Measurements from ENCODE around the gene TAS2R9.
"Not testable (repeated sequence)": the region's sequence is repeated elsewhere in the genome, so short reads cannot be mapped to it uniquely, and the experiment has no call there.

Gene TAS2R9

GRCh38 chr12:10810068-10810467, at the start of gene TAS2R9:
TSS of gene TAS2R9 (minus strand) at chr12:10810168. CDS start at chr12:10810075, 93 bp downstream.
- no peak for DNase-seq

GRCh38 chr12:10855807-10856206, 45.8 kb upstream of the TAS2R9 start:
- DNase-seq = no peak

GRCh38 chr12:10853776-10854175, 43.8 kb upstream of the TAS2R9 start:
- no peak for DNase-seq

DNA sequence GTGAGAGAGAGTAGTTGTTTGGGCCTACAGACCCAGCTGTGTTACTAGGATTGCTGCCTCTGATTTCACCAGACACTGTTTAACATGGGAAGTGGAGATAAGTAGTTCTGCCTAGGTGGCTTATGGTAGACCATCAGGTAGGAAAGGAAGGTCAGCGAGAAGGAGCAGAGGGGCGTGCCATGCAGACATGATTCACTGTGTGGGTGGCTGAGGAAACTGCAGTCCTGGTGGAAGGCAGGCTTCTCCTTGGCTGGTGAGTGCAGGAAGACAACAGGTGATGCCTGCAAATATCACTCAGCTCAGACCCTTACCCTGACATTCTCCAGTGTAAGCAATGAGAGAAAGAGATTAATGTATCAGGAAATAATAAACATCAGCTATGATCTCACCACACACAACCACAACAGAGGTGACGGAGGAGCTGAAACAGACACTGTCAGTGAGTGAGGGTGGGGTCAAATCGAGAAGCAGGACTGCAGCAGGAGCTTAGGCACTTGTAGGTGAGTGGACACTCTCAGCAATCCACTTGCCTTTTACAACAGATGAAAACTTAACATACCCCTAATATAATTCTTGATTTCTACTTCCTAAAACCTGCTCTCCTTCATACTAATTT, 41.4 kb upstream of the TAS2R9 start:
- no peak for DNase-seq

GRCh38 chr12:10849425-10849878, 39.5 kb upstream of the TAS2R9 start, which contains the start of gene PRR4:
TSS of gene PRR4 (minus strand) at chr12:10849475. CDS start at chr12:10849437, 38 bp downstream.
- no peak for DNase-seq

DNA sequence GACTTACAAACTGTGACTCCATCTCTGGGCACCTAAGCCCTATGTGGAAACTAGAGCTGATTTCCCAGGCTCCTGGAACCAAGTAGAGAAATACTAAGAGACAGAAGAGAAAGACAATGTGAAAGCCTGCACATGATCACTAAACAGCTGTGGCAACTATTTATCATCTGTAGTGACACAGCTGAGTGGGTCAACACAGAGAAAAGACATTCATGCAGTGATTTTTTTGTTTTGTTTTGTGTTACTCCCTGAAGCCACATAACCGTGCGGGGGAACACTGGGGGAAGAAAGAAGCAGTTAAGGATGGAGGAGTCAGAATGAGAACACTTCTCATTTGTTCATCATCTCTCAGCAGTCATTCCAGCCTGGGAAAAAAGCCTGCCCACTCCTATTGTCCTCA, 37.8 kb upstream of the TAS2R9 start:
- DNase-seq = no peak

DNA sequence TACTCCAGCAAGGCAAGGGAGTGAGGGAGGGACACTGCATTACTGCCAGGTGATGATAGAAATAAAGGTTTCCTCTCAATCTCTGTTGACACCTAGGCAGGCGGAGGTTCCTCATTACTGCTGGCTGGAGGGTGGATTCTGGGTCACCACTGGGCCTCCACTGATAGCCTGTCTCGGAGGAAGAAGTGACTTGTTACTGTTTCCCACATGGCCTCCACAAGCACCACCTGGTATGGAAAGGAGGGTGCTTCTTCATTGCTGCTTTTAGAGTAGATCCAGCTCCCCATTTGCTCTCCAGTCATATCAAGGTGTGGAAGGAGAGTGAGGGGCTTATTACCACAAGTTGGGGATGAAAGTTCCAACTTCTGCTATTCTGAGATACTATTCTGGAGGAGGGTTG, 32.9 kb upstream of the TAS2R9 start:
- DNase-seq = no peak

GRCh38 chr12:10838461-10838860, 28.5 kb upstream of the TAS2R9 start:
- DNase-seq = no peak

DNA sequence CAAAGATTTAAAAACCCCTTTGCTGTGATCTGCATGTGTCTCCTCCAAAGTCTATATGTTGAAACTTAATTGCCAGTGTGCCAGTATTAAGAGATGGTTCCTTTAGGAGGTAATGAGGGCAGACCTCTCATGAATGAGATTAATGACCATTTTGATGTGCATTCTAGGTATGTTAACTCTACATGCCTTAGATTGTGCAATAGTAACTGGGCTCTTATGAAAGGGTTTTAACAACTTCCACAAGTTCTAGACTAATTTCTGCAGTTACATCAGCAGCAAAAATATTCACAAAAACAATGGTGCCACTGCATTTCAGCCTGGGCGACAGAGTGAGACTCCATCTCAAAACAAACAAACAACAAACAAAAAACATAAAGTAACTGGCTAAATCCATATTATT, 20.0 kb upstream of the TAS2R9 start:
- DNase-seq = no peak

DNA sequence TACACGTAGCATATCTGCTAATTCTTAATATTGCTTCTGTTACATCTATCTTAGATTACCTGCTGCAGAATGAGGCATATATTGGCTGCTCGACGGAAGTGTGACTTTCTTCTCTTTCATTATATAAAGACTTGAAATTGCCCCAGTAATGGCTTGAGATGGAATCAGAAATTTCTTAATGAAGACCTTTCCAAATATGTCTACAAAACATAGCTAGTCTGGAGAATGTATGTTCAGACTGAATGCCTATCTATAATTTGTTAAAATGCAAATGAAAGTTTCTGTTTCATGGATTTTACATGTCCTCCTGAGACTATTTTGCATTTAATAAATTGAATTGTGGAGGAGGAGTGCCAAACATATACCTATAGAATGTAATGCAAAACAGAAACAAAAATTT, 16.3 kb upstream of the TAS2R9 start, which contains the start of gene TAS2R10:
Gene TAS2R10, minus strand, starts transcription at position 101 of the 400 bp plus-strand sequence. Its CDS starts 89 bp downstream, at position 12.
- no peak for DNase-seq

DNA sequence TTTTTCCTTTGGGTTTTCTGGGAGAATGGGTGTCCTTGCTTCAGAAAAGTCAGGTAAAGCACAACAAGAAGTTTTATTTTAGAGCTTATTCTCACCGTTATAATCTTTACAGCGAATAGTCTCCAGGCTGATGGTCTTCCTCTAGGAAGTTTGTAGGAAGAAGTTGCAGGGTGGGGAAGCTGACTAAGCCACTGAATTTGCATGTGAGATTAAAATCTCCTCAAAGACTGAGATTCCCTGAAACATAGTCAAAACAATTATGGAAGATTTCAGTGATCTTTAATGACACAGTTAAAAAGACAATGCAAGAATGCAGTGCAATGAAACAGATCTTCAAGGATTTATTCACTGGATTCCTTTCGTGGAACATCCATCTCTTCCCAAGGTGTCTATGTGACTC, 15.0 kb upstream of the TAS2R9 start:
- no peak for DNase-seq

DNA sequence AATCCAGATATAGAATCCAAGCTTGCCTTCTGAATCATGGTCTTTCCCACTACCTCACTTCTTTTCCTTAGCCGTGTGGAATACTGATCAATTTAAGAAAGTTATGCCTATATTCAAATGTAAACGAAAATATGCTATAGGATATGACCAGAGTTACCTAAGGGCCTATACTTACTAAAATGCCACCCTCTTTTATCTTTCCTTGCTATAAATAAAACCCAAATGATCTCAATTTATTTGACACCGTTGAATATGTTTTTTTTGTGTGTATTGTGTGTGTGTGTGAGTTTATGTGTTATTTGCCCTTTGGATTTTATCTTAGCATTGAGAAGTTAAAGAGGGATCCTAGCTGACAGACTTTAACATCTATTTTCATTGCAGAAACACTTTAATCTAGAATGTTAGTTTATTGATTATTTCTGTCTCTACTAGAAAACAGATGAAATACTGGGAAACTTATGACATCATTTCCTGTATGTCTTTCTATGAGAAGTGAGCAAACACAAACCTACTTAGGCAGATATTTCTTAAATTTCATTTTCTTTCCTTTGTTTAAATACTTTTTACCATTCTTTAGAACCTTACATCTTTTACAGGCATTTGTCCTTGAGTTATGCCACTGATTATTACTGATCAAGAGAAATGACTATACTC, 2.0 kb upstream of the TAS2R9 start:
- DNase-seq = no peak

GRCh38 chr12:10807186-10807585, 2.8 kb downstream of the TAS2R9 start, which contains the start of gene TAS2R8:
TSS of gene TAS2R8 (minus strand) at chr12:10807286. CDS start at chr12:10806980, 306 bp downstream.
- DNase-seq = no peak

DNA sequence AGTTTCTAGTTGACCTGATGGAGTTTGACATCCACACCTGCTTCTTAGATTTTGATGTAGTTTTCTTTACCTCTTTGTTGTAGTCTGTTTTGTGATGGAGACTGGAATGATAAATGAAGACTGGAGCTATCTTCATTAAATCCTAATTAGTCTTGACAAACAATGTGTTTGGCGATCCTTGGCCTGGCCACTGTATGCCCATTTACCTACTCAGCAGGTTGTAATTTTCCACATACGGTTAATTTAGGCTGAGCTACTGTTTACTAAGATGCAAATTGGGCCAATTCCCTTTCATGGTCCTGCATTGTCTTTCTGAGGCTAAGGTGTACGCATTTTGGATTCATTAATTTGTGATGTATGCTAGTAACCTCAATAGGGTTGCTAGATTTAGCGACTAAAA, 7.4 kb downstream of the TAS2R9 start, which contains the start of gene TAS2R7:
Gene TAS2R7, minus strand, starts transcription at position 41 of the 400 bp plus-strand sequence. CDS start 57 bp downstream, outside the sequence.
- DNase-seq = no peak

DNA sequence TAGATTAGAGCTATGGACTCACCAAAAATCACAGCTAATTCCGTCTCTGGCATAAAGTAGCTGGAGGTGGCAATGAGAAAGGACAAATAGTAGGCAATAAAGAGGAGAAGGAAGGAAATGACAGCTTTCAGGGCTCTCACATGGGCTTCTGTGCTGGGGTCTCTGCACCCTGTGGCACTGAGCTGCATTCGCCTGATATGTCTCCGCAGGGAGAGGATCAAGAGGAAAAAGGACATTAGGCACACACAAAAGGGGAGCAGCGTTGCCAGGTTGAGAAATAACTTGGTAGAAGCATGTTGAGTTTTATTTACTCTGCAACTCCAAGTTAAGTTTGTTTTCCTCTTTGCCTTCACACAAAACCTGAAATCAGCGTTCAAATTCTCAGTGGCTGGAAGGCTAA, 8.2 kb downstream of the TAS2R9 start:
- no peak for DNase-seq

GRCh38 chr12:10794222-10794621, 15.7 kb downstream of the TAS2R9 start:
- no peak for DNase-seq

- DNase-seq = not testable (repeated sequence)
Measured at GRCh38 chr12:10791769-10792168, 18.2 kb downstream of the TAS2R9 start.

DNA sequence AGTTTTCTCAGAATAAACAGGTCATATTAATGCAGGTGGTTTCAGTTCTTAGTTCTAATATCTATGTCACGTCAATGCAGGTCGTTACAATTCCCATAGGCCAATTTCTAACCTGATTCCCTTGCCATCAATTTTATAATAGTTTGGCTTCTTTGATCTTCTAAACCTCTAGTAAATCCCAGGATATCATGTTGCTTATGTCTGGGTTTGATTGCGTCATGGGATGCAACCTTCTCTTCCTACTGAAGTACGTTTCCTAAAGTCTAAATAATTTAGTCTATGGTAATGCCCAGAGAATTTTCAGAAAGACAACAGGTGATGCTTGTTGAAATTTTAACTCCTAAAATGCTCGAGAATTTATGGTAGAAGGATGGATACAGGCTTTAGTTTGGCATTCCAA, 26.7 kb downstream of the TAS2R9 start:
- DNase-seq = no peak

DNA sequence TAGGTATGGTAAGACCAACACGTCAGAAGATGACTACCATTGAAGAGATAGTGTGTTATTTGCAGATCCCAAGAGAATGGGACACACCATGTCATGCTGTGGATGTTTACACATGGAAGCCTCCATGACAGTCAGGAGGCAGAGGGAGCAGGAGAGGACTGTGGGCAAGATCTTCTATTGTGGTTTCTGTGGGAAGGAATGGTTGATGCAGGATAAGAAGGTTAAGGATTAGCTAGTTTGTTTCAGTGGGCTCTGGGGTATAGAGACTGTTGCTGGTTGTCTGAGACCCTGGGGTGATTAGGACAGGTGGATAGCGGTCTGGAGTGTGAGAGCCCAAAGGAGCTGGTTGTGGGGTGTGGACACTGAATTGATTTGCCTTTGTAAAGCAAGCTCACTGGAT, 30.9 kb downstream of the TAS2R9 start:
- DNase-seq = no peak

- DNase-seq = no peak
Measured at GRCh38 chr12:10771132-10771733, 38.7 kb downstream of the TAS2R9 start.

GRCh38 chr12:10759657-10760056, 50.3 kb downstream of the TAS2R9 start:
- DNase-seq = no peak

Data from stimulated activated CD8-positive, alpha-beta memory T cell treated with anti-CD3 and anti-CD28 coated beads, Interleukin-4, amount 100 ng/mL, for 48 hours (primary cell).